HCT116 (cell line): ENCODE results near the gene PC. TPM values are rescaled to one million over a fixed set of nuclear protein-coding genes. Genes with fewer than 3 reads are reported as not detected.

Source experiments
- ATAC-seq: fragments of 200-7000 bp; cut with Tn5 transposase; 2 replicates; pipeline ENCODE4 v1.9.1; 2020; ENCODE audit warnings: mild to moderate bottlenecking, moderate library complexity
- BruUV-seq: library from RNA; stranded (reverse); fragments of 400-500 nt; replicated peaks from 2 replicates; lab custom pipeline; 2021; lab: Mats Ljungman, UMichigan
- CTCF ChIA-PET: fragments of 300-600 bp; sonication (Branson Sonifier 250); formaldehyde crosslinking; loops from one replicate; lab custom pipeline; 2021; ENCODE audit warnings: antibody characterized with exemption; lab: Charles Lee
- POLR2A ChIA-PET: fragments of 300-600, 350-600 bp; sonication (Branson Sonifier 250); formaldehyde crosslinking; loops from one replicate; lab custom pipeline; 2021; ENCODE audit warnings: antibody characterized with exemption; lab: Charles Lee
- RAD21 ChIA-PET, 2 experiments: fragments of 300-600 bp; sonication (Branson Sonifier 250); formaldehyde crosslinking; loops; one replicate each; lab custom pipeline; 2023; ENCODE audit warnings: low total read pairs in 2 of 2; ENCODE audit not compliant: uncharacterized antibody in 2 of 2, unreplicated experiment in 2 of 2, low non-redundant PET in 1 of 2; lab: Charles Lee
- DNase-seq: peaks from one replicate; pipeline ENCODE4 v3.0.0-alpha.2; 2010; ENCODE audit warnings: low read depth, low spot score
- H2AFZ ChIP-seq: fragments of 200-600 bp; shearing (Covaris generic), sonication (generic); 2 replicates; pipeline ENCODE4 v1.6.1; 2017; ENCODE audit warnings: low read depth, mixed run types, mixed read lengths, antibody characterized with exemption, low read length; ENCODE audit not compliant: poor library complexity, severe bottlenecking
- H3K27ac ChIP-seq: 2 replicates; pipeline ENCODE4 v1.5.1; 2012; ENCODE audit warnings: low read depth, low read length
- H3K27me3 ChIP-seq: fragments of 200-600 bp; sonication (generic); 2 replicates; pipeline ENCODE4 v1.6.1; 2016; ENCODE audit warnings: mixed run types, low read length, mixed read lengths; ENCODE audit not compliant: insufficient read depth
- H3K36me3 ChIP-seq, 2 experiments: fragments of 200-500 bp in 1 of 2; fragments of 200-600 bp in 1 of 2; sonication (Bioruptor generic) in 1 of 2; sonication (generic) in 1 of 2; 2 replicates each; pipeline versions ENCODE4 v1.5.1 to v1.6.1; 2014 to 2016; ENCODE audit warnings: low read length in 2 of 2, inconsistent platforms in 1 of 2, mixed read lengths in 1 of 2, mixed run types in 1 of 2; ENCODE audit not compliant: insufficient read depth in 2 of 2, control insufficient read depth in 1 of 2
- H3K4me1 ChIP-seq, 2 experiments: fragments of 200-600 bp in 1 of 2; sonication (generic) in 1 of 2; 2 replicates each; pipeline versions ENCODE4 v1.5.1 to v1.6.1; 2012 to 2017; ENCODE audit warnings: low read length in 2 of 2, inconsistent platforms in 1 of 2, mild to moderate bottlenecking in 1 of 2, mixed read lengths in 1 of 2, mixed run types in 1 of 2, moderate library complexity in 1 of 2; ENCODE audit not compliant: insufficient read depth in 2 of 2, control insufficient read depth in 1 of 2
- H3K4me2 ChIP-seq: fragments of 200-600 bp; sonication (generic); 2 replicates; pipeline ENCODE4 v1.6.1; 2017; ENCODE audit warnings: mixed run types, low read length, mixed read lengths
- H3K4me3 ChIP-seq, 2 experiments: fragments of 200-600 bp in 1 of 2; sonication (generic) in 1 of 2; replicated peaks in 1 of 2; 2 replicates each; pipeline ENCODE4 v1.5.1; 2011 to 2016; ENCODE audit warnings: low read length in 2 of 2, control low read depth in 1 of 2, low read depth in 1 of 2, mild to moderate bottlenecking in 1 of 2, mixed read lengths in 1 of 2, mixed run types in 1 of 2
- H3K79me2 ChIP-seq: fragments of 200-600 bp; sonication (generic); 2 replicates; pipeline ENCODE4 v1.6.1; 2017; ENCODE audit warnings: mild to moderate bottlenecking, mixed run types, low read length, moderate library complexity, mixed read lengths; ENCODE audit not compliant: insufficient read depth
- H3K9ac ChIP-seq: fragments of 200-600 bp; sonication (generic); 2 replicates; pipeline ENCODE4 v1.6.1; 2016; ENCODE audit warnings: low read length, mixed read lengths
- H3K9me2 ChIP-seq: fragments of 200-600 bp; sonication (generic), shearing (Covaris generic); 2 replicates; pipeline ENCODE4 v1.6.1; 2017; ENCODE audit warnings: mixed run types, mild to moderate bottlenecking, moderate library complexity; ENCODE audit not compliant: insufficient read depth
- H3K9me3 ChIP-seq, 2 experiments: fragments of 200-500 bp in 1 of 2; fragments of 200-600 bp in 1 of 2; sonication (Bioruptor generic) in 1 of 2; sonication (generic) in 1 of 2; 2 replicates each; pipeline ENCODE4 v1.6.1; 2014 to 2017; ENCODE audit warnings: low read length in 2 of 2, mixed read lengths in 2 of 2, inconsistent platforms in 1 of 2, low read depth in 1 of 2, mild to moderate bottlenecking in 1 of 2, mixed run types in 1 of 2, moderate library complexity in 1 of 2; ENCODE audit not compliant: control insufficient read depth in 1 of 2, insufficient read depth in 1 of 2
- H4K20me1 ChIP-seq: fragments of 200-600 bp; sonication (generic), shearing (Covaris generic); 2 replicates; pipeline ENCODE4 v1.6.1; 2017; ENCODE audit warnings: mixed run types, mild to moderate bottlenecking, moderate library complexity; ENCODE audit not compliant: insufficient read depth
- CBX3 ChIP-seq: IDR thresholded peaks from 2 replicates; pipeline ENCODE4 v1.6.1; 2012; ENCODE audit warnings: low read depth
- EGR1 ChIP-seq: IDR thresholded peaks from 2 replicates; pipeline ENCODE4 v1.6.1; 2012; ENCODE audit warnings: low read depth
- FOSL1 ChIP-seq: IDR thresholded peaks from 2 replicates; pipeline ENCODE4 v1.6.1; 2012; ENCODE audit warnings: low read depth
- POLR2AphosphoS5 ChIP-seq: IDR thresholded peaks from 2 replicates; pipeline ENCODE4 v1.6.1; 2011; ENCODE audit warnings: mild to moderate bottlenecking, low read depth, low read length, moderate library complexity
- RAD21 ChIP-seq: IDR thresholded peaks from 2 replicates; pipeline ENCODE4 v1.6.1; 2012; ENCODE audit warnings: low read depth, mild to moderate bottlenecking
- SIN3A ChIP-seq: IDR thresholded peaks from 2 replicates; pipeline ENCODE4 v1.6.1; 2012; ENCODE audit warnings: low read depth
- TCF7L2 ChIP-seq: IDR thresholded peaks from 2 replicates; pipeline ENCODE4 v1.7.0; 2011; ENCODE audit warnings: borderline replicate concordance, inconsistent platforms; ENCODE audit not compliant: insufficient read depth, insufficient read length; ENCODE audit errors: extremely low read depth
- ZBTB33 ChIP-seq: IDR thresholded peaks from 2 replicates; pipeline ENCODE4 v1.6.1; 2011; ENCODE audit warnings: mild to moderate bottlenecking, low read length, moderate library complexity; ENCODE audit not compliant: insufficient replicate concordance; ENCODE audit errors: extremely low read depth
- ZFX ChIP-seq: fragments of 450-650 bp; IDR thresholded peaks from 2 replicates; pipeline ENCODE4 v1.6.1; 2017
- intact Hi-C: fragments of 100-400 bp; cut with micrococcal nuclease; formaldehyde crosslinking; loops from 2 replicates; pipeline ENCODE4 v1.10.0; 2022
- total RNA-seq: library from RNA; stranded (reverse); gene quantifications from one replicate; pipeline ENCODE4 v1.2.1, GENCODE V29; 2021; ENCODE audit not compliant: unreplicated experiment
- TF ChIP-seq, protein P1 (sequence below): IDR thresholded peaks from 2 replicates; pipeline ENCODE4 v1.6.1; 2012

Gene PC
- total RNA-seq, 1 experiment from 2014 or later: 24.1 TPM

DNA sequence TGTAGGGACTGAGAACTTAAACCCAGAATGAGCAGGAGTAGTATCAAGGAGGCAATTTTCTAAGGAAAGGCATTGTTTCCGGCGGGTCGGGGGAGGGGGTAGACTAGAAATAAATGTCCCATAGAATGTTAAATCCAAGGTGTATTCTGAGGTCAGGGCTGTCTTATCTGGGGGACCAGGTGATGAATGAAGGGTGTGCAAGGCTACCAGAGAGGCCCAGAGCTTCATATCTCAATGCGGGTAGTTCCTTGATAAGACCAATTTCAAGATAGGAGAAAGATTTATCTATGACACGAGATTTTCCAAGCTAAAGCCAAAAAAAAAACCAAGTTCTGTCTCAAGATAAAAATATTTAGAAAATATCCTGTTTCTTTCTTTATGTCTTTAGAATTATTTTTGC is 123.2 kb downstream of the PC start:
- no peak for ATAC-seq
- DNase-seq: no peak
- no peaks in the 10 kb centered on the region for H3K4me1 ChIP-seq
- ChIA-PET CTCF (interaction anchor here (0.7 to 2.9 kb wide), 8 partner anchors 17 to 449 kb away, joined by 3 to 22 read pairs (median 4); partner anchors contain the start of gene RBM4B), POLR2A (interaction anchor here (0.7 to 1.4 kb wide), 2 partner anchors 9 to 156 kb away, joined by 3 read pairs; no protein-coding TSS in a partner anchor), RAD21 (interaction anchor here in 1 of 2 experiments (1.0 kb wide), 1 partner anchor 140 kb away, joined by 3 read pairs; no protein-coding TSS in a partner anchor)
- intact Hi-C loops: loop anchor here (1.0 to 10.0 kb wide), 4 partner anchors 141 to 428 kb away; partner anchors contain the start of gene MRPL11
- H3K9ac ChIP-seq: no peak overlapping the region
- no peak overlapping the region for H3K4me3 ChIP-seq
- no peaks in the 10 kb centered on the region for H4K20me1 ChIP-seq
- TF ChIP-seq SIN3A (no peak), TCF7L2 (no peak), ZFX (no peak), FOSL1 (no peak), RAD21 (no peak), POLR2AphosphoS5 (no peak), CBX3 (no peak), EGR1 (no peak), ZBTB33 (no peak)
- TF ChIP-seq, protein P1, sequence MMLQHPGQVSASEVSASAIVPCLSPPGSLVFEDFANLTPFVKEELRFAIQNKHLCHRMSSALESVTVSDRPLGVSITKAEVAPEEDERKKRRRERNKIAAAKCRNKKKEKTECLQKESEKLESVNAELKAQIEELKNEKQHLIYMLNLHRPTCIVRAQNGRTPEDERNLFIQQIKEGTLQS: no peak
- no peaks in the 10 kb centered on the region for H3K27me3 ChIP-seq
- no TSS peak for BruUV-seq
- H3K27ac ChIP-seq: no peak overlapping the region
- H3K9me2 ChIP-seq: no peaks in the 10 kb centered on the region
- H3K79me2 ChIP-seq: no peaks in the 10 kb centered on the region
- peaks cover 0 to 4% of the 10 kb centered on the region in 2 experiments; a peak in 2 of 4 replicates for H3K36me3 ChIP-seq
- no peaks in the 10 kb centered on the region for H3K9me3 ChIP-seq
- H3K4me2 ChIP-seq: no peak overlapping the region
- H2AFZ ChIP-seq: no peak overlapping the region
